ENCODE results near the gene RTP1.

GRCh38 chr3:187212705-187213104 is 15.4 kb downstream of the RTP1 start:
- TF ChIP-seq CTCF (IDR thresholded peaks at IDR 0.05) (no peak), POLR2A (IDR thresholded peaks at IDR 0.05) (no peak)

Measured in thyroid gland (tissue), 4 donors.